Measurements from ENCODE around the gene NEMP1. TPM values are rescaled to one million over a fixed set of nuclear protein-coding genes. Genes with fewer than 3 reads are reported as not detected.

NEMP1 gene
- total and polyA plus RNA-seq, 2 of the 13 experiments (the other 11 are each of a cell fraction or from before 2014, with no cell fraction given), result 11.4 to 12.9 TPM

DNA sequence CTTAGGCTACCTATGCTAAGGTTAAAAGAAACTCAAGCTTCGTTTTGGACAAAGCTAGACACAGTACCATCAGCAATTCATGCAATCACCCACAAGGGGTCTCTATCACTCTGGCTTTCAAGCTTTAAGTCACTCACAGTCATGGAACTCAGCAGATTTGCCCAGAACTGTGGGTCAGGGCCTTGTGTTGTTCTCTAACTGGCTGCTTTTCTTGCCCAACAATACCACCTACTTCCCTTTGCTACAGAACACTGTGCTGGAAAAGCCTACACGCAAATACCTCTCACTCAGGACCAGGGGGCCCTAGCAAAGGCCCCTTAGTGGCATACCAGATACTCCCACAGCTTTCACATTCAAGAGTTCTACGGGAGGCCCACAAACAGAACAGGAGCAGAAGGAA lies 9.1 kb downstream of the NEMP1 start:
- Histone ChIP-seq H3K27ac (ENCODE audit: extremely low read length, insufficient read depth, low read length) (no peak overlapping the region), H3K9ac (ENCODE audit: insufficient read depth, low read depth, low read length) (no peak overlapping the region), H2AFZ (ENCODE audit: low read length) (no peak overlapping the region), H3K79me2 (ENCODE audit: insufficient read depth, low read length) (no peaks in the 10 kb centered on the region), H4K20me1 (ENCODE audit: insufficient read depth, low read length) (no peaks in the 10 kb centered on the region), H3K4me1 (ENCODE audit: insufficient read depth, low read length) (no peaks in the 10 kb centered on the region), H3K9me3 (ENCODE audit: low read length) (no peaks in the 10 kb centered on the region), H3K27me3 (ENCODE audit: control insufficient read depth in 1 of 2, insufficient read depth in 2 of 2, low read length in 2 of 2) (no peaks in the 10 kb centered on the region), H3K36me3 (replicated peaks in 1 of 2; ENCODE audit: control insufficient read depth in 1 of 2, insufficient read depth in 2 of 2, low read length in 2 of 2) (peaks cover 2 to 23% of the 10 kb centered on the region in 2 experiments; a peak in 3 of 5 replicates), H3K4me2 (ENCODE audit: low read depth, low read length) (no peak overlapping the region), H3K4me3 (replicated peaks in 1 of 3; ENCODE audit: insufficient read depth in 1 of 3, low read depth in 2 of 3, low read length in 3 of 3) (no peak overlapping the region)
- peak; percentile 81 for DNase-seq (ENCODE audit: low spot score)
- peak; percentile 97 for ATAC-seq
- no TSS peak for BruUV-seq (replicated peaks)
- FAIRE-seq, result peak; percentile 75
- ChIA-PET CTCF (ENCODE audit: low intra/inter-chr PET ratio, low total read pairs) (interaction anchor here (0.6 to 3.0 kb wide), 6 partner anchors 21 to 113 kb away, joined by 3 to 76 read pairs (median 4); no protein-coding TSS in a partner anchor), POLR2A (interaction anchor here (0.6 to 6.1 kb wide), 9 partner anchors 9 to 77 kb away, joined by 3 to 118 read pairs (median 7); partner anchors contain the start of genes LRP1-AS, NAB2, NEMP1 and STAT6)
- in situ Hi-C loops (cut with HindIII; ENCODE audit: extremely low pct_ligation_motif_present, low pct_unique_long_range_greater_than_20kb) (no loop called here), intact Hi-C loops (cut with micrococcal nuclease; ENCODE audit: unreplicated experiment) (loop anchor here (1.0 kb wide), 2 partner anchors 24 to 43 kb away; no protein-coding TSS in a partner anchor)
- 42% methylated on average over 3 of the region's 3 CpGs for WGBS (ENCODE audit: low lambda C conversion rate)
- no peak for TF ChIP-seq KAT2B (IDR thresholded peaks at IDR 0.05; ENCODE audit: borderline replicate concordance, low read depth, low read length)
- TF ChIP-seq PLRG1 (conservative IDR thresholded peaks at IDR 0.05), result no peak
- TF ChIP-seq XRCC5 (optimal IDR thresholded peaks at IDR 0.05; ENCODE audit: low read length), result peak; percentile 18
- TF ChIP-seq ZNF484 (CRISPR knock-in tag; IDR thresholded peaks at IDR 0.05; ENCODE audit: borderline replicate concordance, low read depth), result no peak
- TF ChIP-seq ATF2 (CRISPR knock-in tag; IDR thresholded peaks at IDR 0.05), result no peak
- TF ChIP-seq, protein P1, sequence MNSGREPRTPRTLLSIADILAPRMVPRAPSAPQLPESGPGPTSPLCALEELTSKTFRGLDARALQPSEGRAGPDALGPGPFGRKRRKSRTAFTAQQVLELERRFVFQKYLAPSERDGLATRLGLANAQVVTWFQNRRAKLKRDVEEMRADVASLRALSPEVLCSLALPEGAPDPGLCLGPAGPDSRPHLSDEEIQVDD (CRISPR knock-in tag; IDR thresholded peaks at IDR 0.05; ENCODE audit: borderline replicate concordance), result no peak
- 0 out of 2 replicates have a peak, but pooled peaks have one; percentile 35 for TF ChIP-seq MYNN (CRISPR knock-in tag; IDR thresholded peaks at IDR 0.05; ENCODE audit: low read depth)
- no peak; the same call in 1 of the 2 replicates for TF ChIP-seq TBX2 (CRISPR knock-in tag; IDR thresholded peaks at IDR 0.05; ENCODE audit: borderline replicate concordance)
- no peak for TF ChIP-seq ZNF780A (CRISPR knock-in tag; IDR thresholded peaks at IDR 0.05)
- TF ChIP-seq GATAD2A (CRISPR knock-in tag; IDR thresholded peaks at IDR 0.05), result peak; percentile 59
- 0 out of 2 replicates have a peak, but pooled peaks have one; percentile 20 for TF ChIP-seq MIER2 (CRISPR knock-in tag; IDR thresholded peaks at IDR 0.05)
- TF ChIP-seq, protein P2, sequence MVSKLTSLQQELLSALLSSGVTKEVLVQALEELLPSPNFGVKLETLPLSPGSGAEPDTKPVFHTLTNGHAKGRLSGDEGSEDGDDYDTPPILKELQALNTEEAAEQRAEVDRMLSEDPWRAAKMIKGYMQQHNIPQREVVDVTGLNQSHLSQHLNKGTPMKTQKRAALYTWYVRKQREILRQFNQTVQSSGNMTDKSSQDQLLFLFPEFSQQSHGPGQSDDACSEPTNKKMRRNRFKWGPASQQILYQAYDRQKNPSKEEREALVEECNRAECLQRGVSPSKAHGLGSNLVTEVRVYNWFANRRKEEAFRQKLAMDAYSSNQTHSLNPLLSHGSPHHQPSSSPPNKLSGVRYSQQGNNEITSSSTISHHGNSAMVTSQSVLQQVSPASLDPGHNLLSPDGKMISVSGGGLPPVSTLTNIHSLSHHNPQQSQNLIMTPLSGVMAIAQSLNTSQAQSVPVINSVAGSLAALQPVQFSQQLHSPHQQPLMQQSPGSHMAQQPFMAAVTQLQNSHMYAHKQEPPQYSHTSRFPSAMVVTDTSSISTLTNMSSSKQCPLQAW (CRISPR knock-in tag; IDR thresholded peaks at IDR 0.05), result no peak
- no peak for TF ChIP-seq ZNF503 (CRISPR knock-in tag; IDR thresholded peaks at IDR 0.05)
- no peak for TF ChIP-seq ZNF275 (CRISPR knock-in tag; IDR thresholded peaks at IDR 0.05; ENCODE audit: borderline replicate concordance)
- no peak for TF ChIP-seq ZNF33B (CRISPR knock-in tag; IDR thresholded peaks at IDR 0.05)
- TF ChIP-seq ZNF34 (CRISPR knock-in tag; IDR thresholded peaks at IDR 0.05; ENCODE audit: borderline replicate concordance), result no peak
- no peak for TF ChIP-seq KMT2A (CRISPR knock-in tag; IDR thresholded peaks at IDR 0.05)
- TF ChIP-seq SIN3A (IDR thresholded peaks at IDR 0.05; ENCODE audit: borderline replicate concordance, low read depth, low read length), result no peak
- TF ChIP-seq ZNF160 (CRISPR knock-in tag; IDR thresholded peaks at IDR 0.05), result no peak

Measured in HepG2 (cell line).